GM11168 (cell line): ENCODE measurements around the gene ERCC6.

Experiments used
- in situ Hi-C: fragments of 300-500 bp; cut with MboI; formaldehyde crosslinking; loops from one replicate; pipeline ENCODE4 v1.12.0; 2022; ENCODE audit warnings: low sequenced_read_pairs; ENCODE audit not compliant: unreplicated experiment

The ERCC6 gene

DNA sequence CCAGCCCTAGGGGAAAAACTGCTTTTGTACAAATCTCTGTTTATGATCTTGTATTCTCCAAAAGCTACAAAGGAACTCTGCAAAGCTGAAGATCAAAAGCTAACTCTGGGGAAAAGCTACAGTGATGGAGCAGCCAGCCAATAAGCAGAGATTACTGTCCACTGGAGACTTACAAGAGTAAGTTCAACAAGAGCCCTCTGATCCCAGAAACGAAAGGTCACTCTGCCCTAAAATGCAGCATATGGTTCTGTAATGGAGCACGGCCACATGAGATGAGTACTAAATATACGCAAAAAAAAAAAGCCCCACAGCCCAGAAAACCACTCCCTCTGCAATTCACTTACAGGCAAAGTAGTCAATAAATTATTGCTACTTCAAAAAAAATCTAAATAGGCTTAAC lies 60.1 kb downstream of the ERCC6 start:
- in situ Hi-C loops = no loop called here

DNA sequence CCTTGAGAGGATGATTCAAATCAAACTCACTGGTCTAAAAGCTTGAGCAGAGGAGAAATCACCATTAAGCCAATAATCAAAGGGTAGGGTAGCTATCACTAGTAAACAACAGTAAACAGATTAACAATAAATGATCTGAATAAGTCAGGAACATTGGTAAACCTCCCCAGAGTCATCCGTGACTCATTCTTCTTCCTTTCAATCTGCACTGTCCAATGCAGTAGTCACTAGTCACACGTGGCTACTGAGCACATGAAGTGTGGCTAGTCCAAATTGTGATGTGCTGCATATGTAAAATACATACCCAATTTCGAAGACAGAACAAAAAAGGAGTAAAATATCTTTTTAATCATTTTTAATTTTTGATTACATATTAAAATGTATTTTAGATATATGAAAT lies 64.0 kb downstream of the ERCC6 start:
- in situ Hi-C loops = no loop called here

DNA sequence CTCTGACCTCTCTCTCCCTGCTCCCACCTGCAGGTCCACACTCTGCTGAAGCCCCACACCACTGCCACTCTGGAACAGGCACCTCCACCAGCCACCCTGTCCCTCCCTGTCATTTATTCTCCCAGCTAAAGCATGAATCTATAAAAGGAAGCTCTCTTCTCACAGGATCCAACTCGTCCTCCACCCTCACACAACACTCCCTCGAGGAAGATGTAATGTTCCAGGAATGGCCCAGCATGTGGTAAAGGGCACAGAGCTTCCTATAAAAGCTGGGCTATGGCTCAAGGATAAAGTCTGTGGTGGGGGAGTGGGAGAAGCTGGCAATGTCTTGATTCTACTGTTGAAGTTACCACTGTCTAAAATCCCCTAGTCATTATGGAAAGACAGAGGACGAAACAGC lies 67.4 kb downstream of the ERCC6 start:
- in situ Hi-C loops = no loop called here

DNA sequence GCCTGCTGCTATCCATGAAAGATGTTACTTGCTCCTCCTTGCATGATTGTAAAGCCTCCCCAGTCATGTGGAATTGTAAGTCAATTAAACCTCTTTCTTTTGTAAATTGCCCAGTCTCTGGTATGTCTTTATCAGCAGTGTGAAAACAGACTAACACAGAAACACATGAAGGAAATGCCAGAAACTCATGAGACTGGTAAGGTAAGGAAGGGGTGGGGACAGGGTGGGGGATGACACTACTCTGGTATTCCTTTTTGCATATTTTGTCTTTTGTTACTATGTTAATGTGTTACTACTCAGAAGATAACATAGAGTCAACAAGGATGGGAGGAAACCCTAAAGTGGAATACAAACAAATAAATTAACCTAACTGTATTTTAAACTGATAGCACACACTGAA lies 73.2 kb downstream of the ERCC6 start:
- in situ Hi-C loops = no loop called here
